T-cell (primary cell): ENCODE data around the gene ATP6V0D1. TPM values are rescaled to one million over a fixed set of nuclear protein-coding genes. Genes with fewer than 3 reads are reported as not detected.

Experiments
- ATAC-seq, 4 experiments: fragments of 200-7000 bp in 3 of 4; fragments of 150-1000 bp in 1 of 4; cut with Tn5 transposase; replicated peaks in 1 of 4; 1 replicate in 3 of 4; 2 replicates in 1 of 4; pipeline ENCODE4 v1.10.0; 2021; ENCODE audit warnings: moderate library complexity in 3 of 4, mild to moderate bottlenecking in 2 of 4, moderate number of reproducible peaks in 1 of 4
- CTCF ChIA-PET, 2 donors: fragments of 300-600 bp; sonication (Branson Sonifier 250); formaldehyde crosslinking; loops; one replicate each; lab custom pipeline; 2022; ENCODE audit warnings: antibody characterized with exemption in 2 of 2; lab: Charles Lee
- POLR2A ChIA-PET, 2 donors: fragments of 300-600 bp; sonication (Branson Sonifier 250); formaldehyde crosslinking; loops; one replicate each; lab custom pipeline; 2022; ENCODE audit warnings: antibody characterized with exemption in 2 of 2; lab: Charles Lee
- DNase-seq, 35 experiments: peaks; one replicate each; pipeline versions ENCODE4 v3.0.0 to v3.0.0-alpha.2; 2013 to 2023
- H3K27ac ChIP-seq: one replicate; pipeline ENCODE4 v1.5.1; 2013; ENCODE audit warnings: low read length
- H3K27me3 ChIP-seq, 2 experiments: replicated peaks in 1 of 2; 1 replicate in 1 of 2; 2 replicates in 1 of 2; pipeline versions ENCODE4 v1.6.1 to v1.7.0; 2013; ENCODE audit warnings: low read length in 1 of 2, mixed read lengths in 1 of 2; ENCODE audit not compliant: control insufficient read depth in 2 of 2, insufficient read depth in 2 of 2; ENCODE audit errors: extremely low read depth in 1 of 2
- H3K36me3 ChIP-seq, 2 donors: 1 replicate in 1 of 2; 2 replicates in 1 of 2; pipeline versions ENCODE4 v1.6.1 to v1.7.0; 2013; ENCODE audit warnings: low read length in 1 of 2; ENCODE audit not compliant: control insufficient read depth in 2 of 2, insufficient read depth in 1 of 2; ENCODE audit errors: extremely low read depth in 1 of 2
- H3K4me1 ChIP-seq, 2 experiments: 1 replicate in 1 of 2; 2 replicates in 1 of 2; pipeline versions ENCODE4 v1.6.1 to v1.7.0; 2013; ENCODE audit warnings: low read length in 2 of 2, mixed read lengths in 1 of 2; ENCODE audit not compliant: insufficient read depth in 2 of 2, control insufficient read depth in 1 of 2; ENCODE audit errors: extremely low read depth in 1 of 2
- H3K4me3 ChIP-seq, 2 donors: 1 replicate in 1 of 2; 2 replicates in 1 of 2; pipeline versions ENCODE4 v1.5.1 to v1.7.0; 2013; ENCODE audit warnings: mild to moderate bottlenecking in 2 of 2, low read length in 1 of 2, moderate library complexity in 1 of 2; ENCODE audit not compliant: control insufficient read depth in 1 of 2; ENCODE audit errors: extremely low read depth in 1 of 2
- H3K9me3 ChIP-seq: 2 replicates; pipeline ENCODE4 v1.7.0; 2013
- H3K27ac Mint-ChIP-seq, 2 donors: one replicate each; pipeline ENCODE4 v1.8.0; 2020 to 2021; ENCODE audit warnings: mild to moderate bottlenecking in 2 of 2, mixed read lengths in 2 of 2
- H3K27me3 Mint-ChIP-seq, 2 donors: one replicate each; pipeline ENCODE4 v1.8.0; 2021 to 2022; ENCODE audit warnings: mixed read lengths in 2 of 2
- H3K36me3 Mint-ChIP-seq: one replicate; pipeline ENCODE4 v1.8.0; 2021; ENCODE audit warnings: mixed read lengths
- H3K4me1 Mint-ChIP-seq, 3 donors: one replicate each; pipeline ENCODE4 v1.8.0; 2020 to 2022; ENCODE audit warnings: mixed read lengths in 3 of 3, mild to moderate bottlenecking in 1 of 3
- H3K4me3 Mint-ChIP-seq, 3 donors: one replicate each; pipeline ENCODE4 v1.8.0; 2020 to 2022; ENCODE audit warnings: mild to moderate bottlenecking in 3 of 3, mixed read lengths in 3 of 3, moderate library complexity in 3 of 3
- H3K9me3 Mint-ChIP-seq, 3 donors: one replicate each; pipeline ENCODE4 v1.8.0; 2020 to 2022; ENCODE audit warnings: mixed read lengths in 3 of 3
- WGBS: methylation state at CpG from one replicate; pipeline ENCODE4 v1.1.5; 2013; ENCODE audit warnings: missing lambda C conversion rate; ENCODE audit not compliant: insufficient coverage; 5-methylcytosine and 5-hydroxymethylcytosine counted together
- total RNA-seq, 35 experiments: library from RNA in 6 of 35; stranded (reverse) in 6 of 35; fragments of 120-200 nt in 1 of 35; gene quantifications; one replicate each; pipeline versions ENCODE4 v1.2.1 to v1.2.4 and lab custom pipeline; 2013 to 2026

ATP6V0D1 gene
- total RNA-seq, 5 donors from 2014 or later (not counting 1 experiment from before 2014, with no cell fraction given), result 41.5 to 49.6 (median 45.8) TPM

GRCh38 chr16:67509016-67509415, 28.1 kb upstream of the ATP6V0D1 start:
- Histone ChIP-seq H3K27ac (no peak overlapping the region), H3K4me1 (peaks cover 18 to 54% of the 10 kb centered on the region in 2 experiments), H3K27me3 (no peaks in the 10 kb centered on the region), H3K4me3 (no peak overlapping the region), H3K9me3 (no peaks in the 10 kb centered on the region), H3K36me3 (no peaks in the 10 kb centered on the region)
- H3K27me3 Mint-ChIP-seq, result no peaks in the 10 kb centered on the region
- DNase-seq (peak in 26 of 35 experiments; percentile 7 to 57 (median 38)), ATAC-seq (peak in 3 of 4 experiments; percentile 29 to 44 (median 29))
- H3K4me3 Mint-ChIP-seq, result peak overlapping the region in 1 of 3 donors; percentile 4
- H3K36me3 Mint-ChIP-seq, result peaks cover 3% of the 10 kb centered on the region
- H3K4me1 Mint-ChIP-seq, result peaks cover 45 to 52% (median 45%) of the 10 kb centered on the region in 3 donors
- ChIA-PET CTCF (interaction anchor here in 1 of 2 donors (0.6 kb wide), 1 partner anchor 9 kb away, joined by 4 read pairs; no protein-coding TSS in a partner anchor), POLR2A (no interaction called here)
- no peaks in the 10 kb centered on the region for H3K9me3 Mint-ChIP-seq
- 100% methylated on average over 2 of the region's 4 CpGs for WGBS
- H3K27ac Mint-ChIP-seq, result peak overlapping the region; percentile 79 to 81

- peaks cover 54 to 64% (median 63%) of the 10 kb centered on the region in 3 donors for H3K4me1 Mint-ChIP-seq
- DNase-seq, result no peak
Observed at GRCh38 chr16:67506468-67506867, 25.5 kb upstream of the ATP6V0D1 start.

GRCh38 chr16:67504031-67505021, 23.4 kb upstream of the ATP6V0D1 start:
- Mint-ChIP-seq H3K36me3 (peaks cover 11% of the 10 kb centered on the region), H3K27ac (peak overlapping the region; percentile 96), H3K9me3 (no peaks in the 10 kb centered on the region), H3K4me3 (peak overlapping the region in 2 of 3 donors; percentile 41 to 59), H3K27me3 (no peaks in the 10 kb centered on the region), H3K4me1 (peaks cover 49 to 61% (median 59%) of the 10 kb centered on the region in 3 donors)
- ATAC-seq (peak; percentile 86 to 94 (median 90)), DNase-seq (peak in 17 of 35 experiments; percentile 9 to 60 (median 25))
- WGBS, result 22% methylated on average over 4 of the region's 9 CpGs
- no peaks in the 10 kb centered on the region for H3K9me3 ChIP-seq
- H3K4me3 ChIP-seq, result no peak overlapping the region
- H3K4me1 ChIP-seq, result peaks cover 23 to 59% of the 10 kb centered on the region in 2 experiments
- no peaks in the 10 kb centered on the region for H3K27me3 ChIP-seq
- ChIA-PET POLR2A (interaction anchor here in 1 of 2 donors (0.5 kb wide), 1 partner anchor 28 kb away, joined by 3 read pairs; no protein-coding TSS in a partner anchor), CTCF (interaction anchor here in 1 of 2 donors (1.0 to 1.6 kb wide), 2 partner anchors 15 to 17 kb away, joined by 3 to 4 read pairs; no protein-coding TSS in a partner anchor)
- no peaks in the 10 kb centered on the region for H3K36me3 ChIP-seq
- peak overlapping the region; percentile 79 for H3K27ac ChIP-seq

More at GRCh38 chr16:67506468-67506867, 25.5 kb upstream of the ATP6V0D1 start:
- no peak for ATAC-seq
- Histone ChIP-seq H3K9me3 (no peaks in the 10 kb centered on the region), H3K36me3 (no peaks in the 10 kb centered on the region), H3K4me1 (peaks cover 23 to 62% of the 10 kb centered on the region in 2 experiments), H3K27ac (peak overlapping the region; percentile 49), H3K4me3 (no peak overlapping the region), H3K27me3 (no peaks in the 10 kb centered on the region)
- H3K4me3 Mint-ChIP-seq, result peak overlapping the region in 1 of 3 donors; percentile 14
- peak overlapping the region; percentile 86 to 90 for H3K27ac Mint-ChIP-seq
- ChIA-PET POLR2A (interaction anchor here in 1 of 2 donors (0.6 kb wide), 1 partner anchor 312 kb away, joined by 3 read pairs; no protein-coding TSS in a partner anchor), CTCF (interaction anchor here (0.6 to 1.4 kb wide), 3 partner anchors 10 to 17 kb away, joined by 3 read pairs; no protein-coding TSS in a partner anchor)
- peaks cover 5% of the 10 kb centered on the region for H3K36me3 Mint-ChIP-seq
- 90% methylated on average over 3 of the region's 8 CpGs for WGBS
- no peaks in the 10 kb centered on the region for H3K9me3 Mint-ChIP-seq
- no peaks in the 10 kb centered on the region for H3K27me3 Mint-ChIP-seq

- H3K27ac ChIP-seq, result no peak overlapping the region
- DNase-seq (no peak), ATAC-seq (no peak)
- H3K4me3 Mint-ChIP-seq, result no peak overlapping the region
- H3K36me3 ChIP-seq, result peaks cover 5 to 6% of the 10 kb centered on the region in 2 donors
- no peaks in the 10 kb centered on the region for H3K9me3 Mint-ChIP-seq
- H3K4me3 ChIP-seq, result no peak overlapping the region
- WGBS, result 94% methylated on average over 2 of the region's 4 CpGs
- H3K4me1 Mint-ChIP-seq, result peaks cover 15 to 37% (median 25%) of the 10 kb centered on the region in 3 donors
- H3K9me3 ChIP-seq, result no peaks in the 10 kb centered on the region
- peak overlapping the region; percentile 41 to 63 for H3K27ac Mint-ChIP-seq
- no peaks in the 10 kb centered on the region for H3K27me3 ChIP-seq
- H3K27me3 Mint-ChIP-seq, result no peaks in the 10 kb centered on the region
- peaks cover 11% of the 10 kb centered on the region for H3K36me3 Mint-ChIP-seq
- CTCF ChIA-PET, result no interaction called here
- POLR2A ChIA-PET, result no interaction called here
- peaks cover 6 to 16% of the 10 kb centered on the region in 2 experiments for H3K4me1 ChIP-seq
Observed at GRCh38 chr16:67499106-67499505, 18.1 kb upstream of the ATP6V0D1 start.

GRCh38 chr16:67490335-67491096, 9.6 kb upstream of the ATP6V0D1 start:
- H3K27ac ChIP-seq, result no peak overlapping the region
- H3K4me3 Mint-ChIP-seq, result no peak overlapping the region
- H3K4me3 ChIP-seq, result no peak overlapping the region
- WGBS, result 100% methylated on average over 3 of the region's 8 CpGs
- H3K4me1 ChIP-seq, result peaks cover 0 to 9% of the 10 kb centered on the region in 2 experiments
- ChIA-PET POLR2A (interaction anchor here (0.5 to 0.6 kb wide), 2 partner anchors 30 to 154 kb away, joined by 3 to 9 read pairs; no protein-coding TSS in a partner anchor), CTCF (interaction anchor here (0.6 to 2.1 kb wide), 5 partner anchors 10 to 233 kb away, joined by 3 to 7 read pairs (median 5); partner anchors contain the start of gene ATP6V0D1 (in 1 of the 2))
- H3K4me1 Mint-ChIP-seq, result peaks cover 7 to 31% (median 23%) of the 10 kb centered on the region in 3 donors
- ATAC-seq, result no peak
- H3K9me3 Mint-ChIP-seq, result no peaks in the 10 kb centered on the region
- no peaks in the 10 kb centered on the region for H3K9me3 ChIP-seq
- peaks cover 5 to 23% of the 10 kb centered on the region in 2 donors for H3K36me3 ChIP-seq
- no peaks in the 10 kb centered on the region for H3K27me3 Mint-ChIP-seq
- peaks cover 6% of the 10 kb centered on the region for H3K36me3 Mint-ChIP-seq
- H3K27me3 ChIP-seq, result no peaks in the 10 kb centered on the region
- peak overlapping the region in 1 of 2 donors; percentile 46 for H3K27ac Mint-ChIP-seq
- DNase-seq, result no peak
